IMR-90 (cell line): ENCODE results near the gene RBL2. TPM values are rescaled to one million over a fixed set of nuclear protein-coding genes. Genes with fewer than 3 reads are reported as not detected.
A peak's percentile ranks its signal among the peaks of the same experiment; 100 is the strongest.

Source experiments
- ATAC-seq: fragments of 200-7000 bp; cut with Tn5 transposase; 2 replicates; pipeline ENCODE4 v1.9.1; 2020; ENCODE audit warnings: low read depth, mild to moderate bottlenecking, moderate library complexity
- BruUV-seq: library from RNA; stranded (reverse); fragments of 400-500 nt; replicated peaks from 2 replicates; lab custom pipeline; 2021; lab: Mats Ljungman, UMichigan
- CTCF ChIA-PET: fragments of 300-600 bp; formaldehyde crosslinking; extraction: SDS; loops from one replicate; lab custom pipeline; 2021; ENCODE audit warnings: antibody characterized with exemption; lab: Yijun Ruan, JAX
- POLR2A ChIA-PET: fragments of 300-600 bp; sonication (Branson Sonifier 250); formaldehyde crosslinking; loops from one replicate; lab custom pipeline; 2022; ENCODE audit warnings: antibody characterized with exemption; ENCODE audit not compliant: unreplicated experiment; lab: Charles Lee
- DNase-seq: peaks from one replicate; pipeline ENCODE4 v3.0.0; 2013
- H2AFZ ChIP-seq: replicated peaks from 2 replicates; pipeline ENCODE3; 2013; ENCODE audit warnings: low read length, mild to moderate bottlenecking; ENCODE audit not compliant: poor library complexity
- H2AK5ac ChIP-seq: 2 replicates; pipeline ENCODE4 v1.6.1; 2013; ENCODE audit warnings: low read depth, low read length, inconsistent platforms
- H2AK9ac ChIP-seq: replicated peaks from 2 replicates; pipeline ENCODE3; 2013; ENCODE audit warnings: mild to moderate bottlenecking, low read depth, low read length, moderate library complexity; ENCODE audit not compliant: poor library complexity
- H2BK120ac ChIP-seq: 2 replicates; pipeline ENCODE4 v1.6.1; 2013; ENCODE audit warnings: low read depth, low read length, inconsistent platforms
- H2BK15ac ChIP-seq: 3 replicates; pipeline ENCODE4 v1.6.1; 2013; ENCODE audit warnings: low read depth, low read length, inconsistent platforms
- H2BK20ac ChIP-seq: 2 replicates; pipeline ENCODE4 v1.6.1; 2013; ENCODE audit warnings: low read depth, mild to moderate bottlenecking, inconsistent platforms, low read length, moderate library complexity
- H2BK5ac ChIP-seq: 2 replicates; pipeline ENCODE4 v1.6.1; 2013; ENCODE audit warnings: mild to moderate bottlenecking, low read depth, low read length, inconsistent platforms; ENCODE audit not compliant: poor library complexity, severe bottlenecking
- H3K14ac ChIP-seq: replicated peaks from 2 replicates; pipeline ENCODE4 v1.6.1; 2013; ENCODE audit warnings: low read depth, low read length, inconsistent platforms
- H3K18ac ChIP-seq: 2 replicates; pipeline ENCODE4 v1.6.1; 2013; ENCODE audit warnings: low read depth, low read length, control low read depth
- H3K23ac ChIP-seq: 2 replicates; pipeline ENCODE4 v1.6.1; 2013; ENCODE audit warnings: low read depth, low read length, inconsistent platforms
- H3K27ac ChIP-seq: 2 replicates; pipeline ENCODE4 v1.5.1; 2013; ENCODE audit warnings: mild to moderate bottlenecking, control low read depth, low read length; ENCODE audit not compliant: insufficient read depth
- H3K27me3 ChIP-seq: 2 replicates; pipeline ENCODE4 v1.6.1; 2013; ENCODE audit warnings: low read length; ENCODE audit not compliant: control insufficient read depth, insufficient read depth
- H3K36me3 ChIP-seq: 2 replicates; pipeline ENCODE4 v1.6.1; 2013; ENCODE audit warnings: low read length, mixed read lengths; ENCODE audit not compliant: control insufficient read depth, insufficient read depth
- H3K4ac ChIP-seq: 2 replicates; pipeline ENCODE4 v1.6.1; 2013; ENCODE audit warnings: low read depth, low read length, inconsistent platforms
- H3K4me1 ChIP-seq: 2 replicates; pipeline ENCODE4 v1.6.1; 2013; ENCODE audit warnings: low read length, mixed read lengths; ENCODE audit not compliant: control insufficient read depth, insufficient read depth
- H3K4me2 ChIP-seq: 2 replicates; pipeline ENCODE4 v1.6.1; 2013; ENCODE audit warnings: low read depth, mild to moderate bottlenecking, control low read depth, low read length, moderate library complexity
- H3K4me3 ChIP-seq: 2 replicates; pipeline ENCODE4 v1.5.1; 2013; ENCODE audit warnings: low read depth, mild to moderate bottlenecking, control low read depth, low read length, moderate library complexity; ENCODE audit not compliant: insufficient read depth
- H3K56ac ChIP-seq: 2 replicates; pipeline ENCODE4 v1.6.1; 2013; ENCODE audit warnings: low read length, inconsistent platforms; ENCODE audit not compliant: insufficient read depth; ENCODE audit errors: extremely low read depth
- H3K79me1 ChIP-seq, 2 experiments: 2 replicates each; pipeline ENCODE4 v1.6.1; 2013; ENCODE audit warnings: low read length in 2 of 2, inconsistent platforms in 1 of 2, low read depth in 1 of 2
- H3K9ac ChIP-seq: 2 replicates; pipeline ENCODE4 v1.6.1; 2013; ENCODE audit warnings: low read depth, low read length, control low read depth
- H3K9me1 ChIP-seq: 2 replicates; pipeline ENCODE4 v1.6.1; 2013; ENCODE audit warnings: low read length, inconsistent platforms; ENCODE audit not compliant: insufficient read depth
- H3K9me3 ChIP-seq: 2 replicates; pipeline ENCODE4 v1.6.1; 2013; ENCODE audit warnings: low read length; ENCODE audit not compliant: control insufficient read depth, insufficient read depth
- H4K20me1 ChIP-seq: 2 replicates; pipeline ENCODE4 v1.6.1; 2013; ENCODE audit warnings: low read length, inconsistent platforms; ENCODE audit not compliant: insufficient read depth
- H4K5ac ChIP-seq: 2 replicates; pipeline ENCODE4 v1.6.1; 2013; ENCODE audit warnings: mild to moderate bottlenecking, low read depth, low read length, control low read depth
- H4K8ac ChIP-seq, 2 experiments: 2 replicates each; pipeline ENCODE4 v1.6.1; 2013; ENCODE audit warnings: low read depth in 2 of 2, low read length in 2 of 2, control low read depth in 1 of 2, inconsistent platforms in 1 of 2
- H4K91ac ChIP-seq: 2 replicates; pipeline ENCODE4 v1.6.1; 2013; ENCODE audit warnings: low read depth, low read length, inconsistent platforms; ENCODE audit not compliant: insufficient read depth
- CTCF ChIP-seq: conservative IDR thresholded peaks from 2 replicates; pipeline ENCODE4 v1.5.1; 2012; ENCODE audit warnings: mild to moderate bottlenecking, low read depth, low read length, improper control_type of control experiment
- NFE2L2 ChIP-seq: fragments of 150-350 bp; IDR thresholded peaks from 2 replicates; pipeline ENCODE4 v1.6.1; 2016; ENCODE audit warnings: low read depth, mild to moderate bottlenecking, low read length
- POLR2A ChIP-seq: IDR thresholded peaks from 2 replicates; pipeline ENCODE4 v1.6.1; 2012; ENCODE audit warnings: mild to moderate bottlenecking, low read depth, low read length
- RAD21 ChIP-seq: IDR thresholded peaks from 2 replicates; pipeline ENCODE4 v1.6.1; 2012; ENCODE audit warnings: low read length, improper control_type of control experiment
- SMC3 ChIP-seq: fragments of 150-350 bp; IDR thresholded peaks from 2 replicates; pipeline ENCODE4 v1.6.1; 2016; ENCODE audit warnings: low read depth, mild to moderate bottlenecking, antibody characterized with exemption, low read length, moderate library complexity
- WGBS, 2 experiments: methylation state at CpG; one replicate each; pipeline versions ENCODE4 v1.1.5 to v1.1.7; 2013; ENCODE audit warnings: missing lambda C conversion rate in 2 of 2; ENCODE audit not compliant: insufficient read length in 1 of 2; ENCODE audit errors: extremely low coverage in 2 of 2; 5-methylcytosine and 5-hydroxymethylcytosine counted together
- dilution Hi-C: fragments of 300-500 bp; cut with HindIII; formaldehyde crosslinking; loops from one replicate; pipeline ENCODE4 v1.14.3; 2018; ENCODE audit warnings: low sequenced_read_pairs; ENCODE audit not compliant: unreplicated experiment
- in situ Hi-C: fragments of 300-500 bp; cut with MboI; formaldehyde crosslinking; loops from 3 replicates; pipeline ENCODE4 v1.14.3; 2019; ENCODE audit warnings: low sequenced_read_pairs, inconsistent platforms, mixed read lengths
- intact Hi-C: fragments of 100-400 bp; cut with micrococcal nuclease; formaldehyde crosslinking; loops from 2 replicates; pipeline ENCODE4 v1.10.0; 2022
- polyA plus RNA-seq, 3 experiments: library from polyadenylated mRNA; depleted of rRNA; stranded (reverse); fragments of >200 nt; gene quantifications; 2 replicates each; pipeline ENCODE4 v1.2.3, GENCODE V29; 2012; ENCODE audit warnings: low replicate concordance in 1 of 3
- total RNA-seq: library from RNA; depleted of rRNA; stranded (reverse); fragments of >200 nt; gene quantifications from 2 replicates; pipeline ENCODE4 v1.2.3, GENCODE V29; 2012

The RBL2 gene
- total and polyA plus RNA-seq, 2 of the 4 experiments (the other 2 are of a cell fraction): 19.7 to 23.4 TPM

- no TSS peak for BruUV-seq
- H3K4me2 ChIP-seq: peak overlapping the region; percentile 74; the same call in 1 of the 2 replicates
- no peak overlapping the region for H3K4me3 ChIP-seq
- peak; percentile 62 for DNase-seq
- ATAC-seq: peak; percentile 97
- 0 out of 2 replicates have a peak overlapping the region, but pooled peaks have one; percentile 3 for H3K23ac ChIP-seq
- no peaks in the 10 kb centered on the region for H3K36me3 ChIP-seq
- H4K8ac ChIP-seq: peak overlapping the region in 1 of 2 experiments; percentile 19; a peak in 1 of 4 replicates
- no peak overlapping the region for H3K18ac ChIP-seq
- 62% methylated on average over 13 of the region's 29 CpGs; no CpG with 5 or more reads in 1 of the 2 experiments for WGBS, 2 experiments
- H3K14ac ChIP-seq: no peak overlapping the region
- no peak overlapping the region for H2BK5ac ChIP-seq
- TF ChIP-seq POLR2A (no peak), SMC3 (peak; percentile 55), RAD21 (peak; percentile 71), CTCF (peak; percentile 93), NFE2L2 (no peak)
- dilution Hi-C loops: no loop called here
- H2BK120ac ChIP-seq: no peak overlapping the region
- no peak overlapping the region for H3K56ac ChIP-seq
- peak overlapping the region; percentile 56; the same call in 1 of the 2 replicates for H3K9ac ChIP-seq
- no peaks in the 10 kb centered on the region for H3K9me3 ChIP-seq
- in situ Hi-C loops: no loop called here
- peak overlapping the region; percentile 12; the same call in 1 of the 2 replicates for H3K4ac ChIP-seq
- no peak overlapping the region for H3K27ac ChIP-seq
- H2BK15ac ChIP-seq: no peak overlapping the region
- no peaks in the 10 kb centered on the region for H3K4me1 ChIP-seq
- H2AK5ac ChIP-seq: no peak overlapping the region
- H4K5ac ChIP-seq: peak overlapping the region; percentile 61; the same call in 1 of the 2 replicates
- H3K27me3 ChIP-seq: peaks cover 2% of the 10 kb centered on the region
- intact Hi-C loops: loop anchor here (10.0 kb wide), 1 partner anchor 1315 kb away; no protein-coding TSS in a partner anchor
- ChIA-PET POLR2A (no interaction called here), CTCF (interaction anchor here (0.6 to 0.8 kb wide), 4 partner anchors 12 to 198 kb away, joined by 3 read pairs; no protein-coding TSS in a partner anchor)
- H2AK9ac ChIP-seq: no peak overlapping the region
- peak overlapping the region; percentile 84 for H2AFZ ChIP-seq
- no peak overlapping the region for H4K91ac ChIP-seq
- no peaks in the 10 kb centered on the region for H3K79me1 ChIP-seq
- H2BK20ac ChIP-seq: no peak overlapping the region
- no peaks in the 10 kb centered on the region for H4K20me1 ChIP-seq
- no peaks in the 10 kb centered on the region for H3K9me1 ChIP-seq
These were observed 75.8 kb downstream of the RBL2 start for GRCh38 chr16:53509906-53510703.
